ENCODE results near the gene P2RY2.
A peak's percentile ranks its signal among the peaks of the same experiment; 100 is the strongest.

Gene P2RY2

GRCh38 chr11:73246303-73246702, 28.2 kb downstream of the P2RY2 start:
- DNase-seq = no peak

- no peak for DNase-seq
Observed at GRCh38 chr11:73248526-73249185, 30.6 kb downstream of the P2RY2 start.

DNA sequence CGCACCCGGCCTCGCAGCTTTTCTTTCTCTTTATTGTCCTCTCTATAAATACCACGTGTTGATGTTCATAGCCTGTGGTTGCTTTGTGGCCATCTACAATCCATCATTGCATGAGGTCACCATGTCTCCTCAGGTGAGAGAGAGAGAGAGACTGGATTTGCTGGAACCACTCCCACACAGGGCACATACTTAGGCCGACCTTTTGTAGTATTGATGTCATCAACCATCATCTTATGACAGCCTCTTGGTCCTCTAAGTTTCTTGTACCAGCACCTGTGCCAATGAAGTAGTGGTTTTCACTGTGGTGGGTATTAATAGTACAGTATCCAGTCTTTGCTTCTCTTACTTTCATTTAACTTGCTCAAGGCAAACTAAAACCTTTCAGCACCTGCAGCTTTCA, 31.2 kb downstream of the P2RY2 start:
- no peak for DNase-seq

DNA sequence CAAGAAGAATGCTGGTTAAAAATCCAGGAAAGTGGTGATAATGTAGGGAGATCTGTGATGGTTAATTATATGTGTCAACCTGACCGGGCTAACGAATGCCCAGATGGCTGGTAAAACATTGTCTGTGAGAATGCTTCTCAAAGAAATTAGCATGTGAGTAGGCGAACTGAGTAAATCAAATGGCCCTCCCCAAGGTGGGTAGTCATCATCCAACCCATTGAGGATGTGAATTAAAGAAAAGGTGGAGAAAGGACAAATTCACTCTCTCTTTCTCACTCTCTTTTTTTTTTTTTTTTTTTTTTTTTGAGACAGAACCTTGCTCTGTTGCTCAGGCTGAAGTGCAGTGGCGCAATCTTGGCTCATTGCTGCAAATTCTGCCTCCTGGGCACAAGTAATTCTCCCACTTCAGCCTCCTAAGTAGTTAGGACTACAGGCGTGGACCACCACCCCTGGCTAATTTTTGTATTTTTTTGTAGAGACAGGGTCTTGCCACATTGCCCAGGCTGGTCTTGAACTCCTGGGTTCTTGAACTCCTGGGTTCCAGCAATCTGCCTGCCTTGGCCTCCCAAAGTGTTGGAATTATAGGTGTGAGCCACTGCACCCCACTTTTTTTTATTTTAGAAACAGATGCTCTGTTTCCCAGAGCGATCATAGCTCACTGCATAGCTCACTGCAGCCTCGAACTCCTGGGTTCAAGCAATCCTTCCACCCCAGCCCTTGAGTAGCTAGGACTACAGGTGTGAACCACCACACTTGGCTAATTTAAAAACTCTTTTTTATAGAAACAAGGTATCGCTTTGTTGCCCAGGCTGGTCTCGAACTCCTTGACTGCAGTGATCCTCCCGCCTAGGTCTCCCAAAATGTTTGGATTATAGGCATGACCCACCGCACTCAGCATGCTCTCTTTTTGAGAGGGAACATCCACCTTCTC, 32.0 kb downstream of the P2RY2 start:
- DNase-seq = no peak

- DNase-seq = peak in 1 of 2 experiments; percentile 39
Observed at GRCh38 chr11:73252577-73253191, 34.6 kb downstream of the P2RY2 start.

DNA sequence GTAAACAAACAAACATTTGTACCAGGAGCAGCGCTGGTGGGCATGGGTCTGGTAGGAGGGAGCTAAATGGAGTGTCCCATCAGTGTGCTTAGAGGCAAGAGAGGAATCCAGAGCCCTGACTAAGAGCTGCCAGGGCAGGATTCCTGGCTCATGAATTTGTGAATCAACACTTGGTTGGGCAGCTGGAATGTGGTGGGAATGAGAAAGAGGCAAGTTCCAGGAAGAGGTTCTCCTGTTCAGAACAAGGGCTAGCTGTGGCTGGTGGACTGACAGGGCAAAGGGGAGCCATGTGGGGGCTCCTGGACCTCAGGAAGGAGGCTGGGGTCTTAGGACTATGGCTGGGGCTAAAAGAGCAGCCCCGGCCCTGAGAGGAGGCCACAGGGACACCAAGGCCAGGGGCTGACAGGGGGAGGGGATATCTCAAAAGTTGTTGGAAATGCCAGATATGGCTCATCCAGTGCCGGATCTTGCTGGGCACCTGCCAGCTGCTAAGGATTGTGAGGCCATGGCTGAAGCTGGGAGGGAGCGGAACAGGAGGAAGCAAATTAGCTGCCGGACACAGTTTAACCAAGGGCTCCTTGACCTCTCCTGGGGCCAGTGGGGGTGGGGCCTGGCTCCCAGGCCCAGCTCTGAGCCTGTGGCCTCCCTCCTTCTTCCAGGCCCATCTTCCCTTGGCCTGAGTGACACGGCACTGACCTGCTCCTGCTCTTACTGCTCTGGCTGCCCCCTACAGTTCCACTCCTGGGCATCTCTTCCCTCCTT, 39.4 kb downstream of the P2RY2 start:
- no peak for DNase-seq

DNA sequence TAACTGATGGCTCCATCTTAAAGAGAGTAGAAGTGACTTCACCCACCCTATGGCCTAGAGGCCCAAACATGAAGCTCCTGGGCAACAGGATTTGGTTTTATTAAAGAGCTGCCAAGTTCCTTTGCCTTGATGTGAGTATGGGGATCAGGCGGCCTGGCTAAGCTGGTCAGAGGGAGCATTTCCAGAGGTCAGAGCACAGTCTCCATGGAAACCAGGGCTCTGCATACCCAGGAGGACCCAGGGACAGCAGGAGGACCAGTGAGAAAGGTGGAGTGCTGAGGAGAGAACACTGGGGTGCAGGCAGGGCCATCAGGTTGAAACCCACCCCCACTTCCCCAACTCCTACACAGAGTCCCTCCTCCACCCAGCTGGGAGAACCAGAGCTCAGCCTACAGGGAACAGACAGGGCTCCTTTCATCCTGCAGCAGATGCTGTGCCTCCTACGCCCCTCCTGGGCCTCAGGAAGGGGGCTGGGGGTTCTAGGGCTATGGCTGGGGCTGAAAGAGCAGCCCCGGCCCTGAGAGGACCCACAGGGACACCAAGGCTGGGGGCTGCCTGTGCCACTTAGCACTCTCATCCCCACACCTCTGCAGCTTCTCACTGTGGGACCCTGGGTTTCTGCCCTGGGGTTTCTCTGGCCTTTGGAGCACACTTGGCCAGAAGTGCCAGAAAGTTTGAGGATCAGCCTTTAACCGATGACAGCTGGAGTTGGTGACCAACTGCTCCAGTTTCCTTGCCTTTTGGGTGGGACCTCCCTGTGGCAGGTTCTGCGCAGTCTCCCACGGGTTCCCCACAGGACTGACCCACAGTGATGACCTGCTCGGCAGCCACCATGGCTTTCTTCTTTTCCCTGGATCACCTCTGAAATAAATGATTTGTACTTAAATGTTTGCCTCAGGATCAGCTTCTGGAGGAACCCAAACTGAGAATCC, 40.3 kb downstream of the P2RY2 start:
- DNase-seq = no peak

DNA sequence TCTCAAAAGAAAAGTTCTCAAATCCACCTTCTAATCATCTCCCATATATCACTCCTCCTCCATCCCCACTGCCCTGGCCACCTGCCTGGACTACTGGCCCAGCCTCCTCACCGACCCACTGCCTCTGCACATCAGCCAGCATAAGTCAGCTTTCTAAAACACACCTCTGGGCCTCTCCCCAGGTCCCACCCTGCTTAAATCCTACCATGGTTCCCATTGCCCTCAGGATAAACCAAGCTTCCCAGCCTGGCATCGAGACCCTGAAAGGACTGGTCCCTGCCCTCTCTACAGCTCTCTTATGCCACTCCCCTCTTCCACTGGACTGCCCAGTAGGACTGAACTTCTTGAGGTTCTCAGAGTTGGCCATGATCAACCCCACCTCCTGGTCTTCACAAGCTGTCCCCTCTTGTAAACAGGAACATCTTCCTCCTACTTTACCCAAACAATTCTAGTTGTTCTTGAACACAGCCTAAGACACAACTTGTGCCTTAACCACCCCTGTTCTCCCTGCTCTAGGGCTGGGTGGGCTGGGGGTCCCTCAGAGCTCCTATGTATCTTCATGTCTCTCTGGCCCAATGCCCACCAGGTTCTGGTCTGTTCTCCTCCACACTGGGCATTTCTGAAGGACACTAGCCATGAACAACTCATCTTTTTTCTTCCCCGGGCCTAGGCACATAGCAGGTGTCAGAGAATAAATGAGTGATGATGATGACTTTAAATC, 41.5 kb downstream of the P2RY2 start:
- no peak for DNase-seq

DNA sequence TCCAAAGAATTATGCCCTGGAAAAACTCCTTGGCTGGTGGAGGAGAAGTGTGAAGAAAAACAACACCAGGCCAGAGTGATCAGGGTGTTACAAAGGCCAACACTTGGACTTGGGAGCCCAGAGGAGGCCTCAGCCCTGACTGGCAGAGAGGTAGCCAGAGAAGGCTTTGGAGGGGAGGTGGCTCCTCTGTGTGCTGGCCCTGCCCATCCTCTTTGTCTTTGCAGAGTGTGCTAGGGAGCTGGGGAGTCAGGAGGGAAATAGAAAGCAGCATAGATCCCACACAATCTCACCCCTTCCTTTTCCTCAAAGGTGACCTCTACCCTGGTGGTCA, 42.0 kb downstream of the P2RY2 start:
- DNase-seq = no peak

- DNase-seq = no peak
Observed at GRCh38 chr11:73262851-73263495, 44.9 kb downstream of the P2RY2 start.

GRCh38 chr11:73263640-73264039, 45.6 kb downstream of the P2RY2 start:
- DNase-seq = no peak

DNA sequence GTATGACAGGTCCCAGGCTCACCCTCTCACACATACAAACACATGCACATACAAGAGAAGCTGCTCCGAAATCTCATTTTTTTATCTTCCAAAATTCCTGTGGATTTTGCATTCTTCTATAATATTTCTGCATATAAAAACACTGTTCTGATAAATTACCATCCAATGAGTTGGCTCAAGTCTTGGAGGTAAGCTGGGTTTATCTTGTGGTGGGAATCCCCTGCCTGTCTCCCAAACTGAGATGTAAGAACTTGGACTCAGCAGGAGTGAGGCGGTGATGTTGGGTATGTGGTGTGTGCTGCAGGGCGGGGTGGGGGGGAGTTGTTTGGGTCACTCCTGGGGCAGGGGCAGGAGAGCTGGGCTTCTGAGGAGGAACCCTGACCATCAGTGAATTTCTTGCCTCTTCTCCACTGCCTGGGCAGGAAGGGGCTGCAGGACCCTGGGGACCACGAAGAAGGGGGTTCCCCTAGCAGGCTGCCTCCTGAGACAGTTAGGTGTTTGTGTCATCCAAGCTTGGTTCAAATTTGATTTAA, 47.3 kb downstream of the P2RY2 start:
- no peak for DNase-seq

- no peak for DNase-seq
Observed at GRCh38 chr11:73265853-73266645, 48.0 kb downstream of the P2RY2 start.

- no peak for DNase-seq
Observed at GRCh38 chr11:73266646-73267020, 48.6 kb downstream of the P2RY2 start.

DNA sequence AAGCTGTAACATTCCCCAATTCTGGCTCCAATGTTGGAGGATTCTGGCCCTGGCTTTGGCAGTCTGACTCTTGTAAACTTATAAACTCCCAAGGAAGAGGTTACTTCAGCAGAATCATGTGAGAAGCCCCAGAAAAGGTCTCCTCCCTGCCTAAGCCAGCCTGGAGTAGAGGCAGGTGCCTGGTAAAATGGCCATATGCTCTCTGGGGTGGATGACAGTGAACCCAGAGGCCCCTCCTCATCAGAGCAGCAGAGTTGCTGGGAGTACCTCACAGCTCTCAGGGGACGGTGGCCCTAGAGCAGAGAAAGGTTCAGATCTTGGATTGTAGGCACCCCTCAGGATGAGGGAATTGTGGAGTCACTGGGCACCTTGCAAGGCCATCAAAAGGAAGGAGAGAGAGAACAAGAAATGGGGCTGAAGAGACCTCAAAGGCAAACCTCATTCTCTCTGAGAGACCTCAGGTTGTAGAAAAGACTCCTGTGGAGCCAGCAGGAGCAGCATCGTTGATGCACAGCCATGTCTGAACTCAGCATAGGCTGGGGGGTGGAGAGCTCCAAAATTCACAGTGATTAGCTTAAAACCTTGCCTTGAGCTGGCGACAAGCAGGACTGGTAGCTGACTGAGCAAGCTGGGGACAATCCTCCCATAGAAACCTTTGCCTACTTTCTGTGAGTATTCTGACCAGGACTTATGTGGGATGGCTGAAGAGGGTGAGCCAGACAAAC, 49.2 kb downstream of the P2RY2 start:
- DNase-seq = no peak

- no peak for DNase-seq
Observed at GRCh38 chr11:73267906-73268540, 49.9 kb downstream of the P2RY2 start.

GRCh38 chr11:73268671-73269271, 50.7 kb downstream of the P2RY2 start:
- DNase-seq = no peak

DNA sequence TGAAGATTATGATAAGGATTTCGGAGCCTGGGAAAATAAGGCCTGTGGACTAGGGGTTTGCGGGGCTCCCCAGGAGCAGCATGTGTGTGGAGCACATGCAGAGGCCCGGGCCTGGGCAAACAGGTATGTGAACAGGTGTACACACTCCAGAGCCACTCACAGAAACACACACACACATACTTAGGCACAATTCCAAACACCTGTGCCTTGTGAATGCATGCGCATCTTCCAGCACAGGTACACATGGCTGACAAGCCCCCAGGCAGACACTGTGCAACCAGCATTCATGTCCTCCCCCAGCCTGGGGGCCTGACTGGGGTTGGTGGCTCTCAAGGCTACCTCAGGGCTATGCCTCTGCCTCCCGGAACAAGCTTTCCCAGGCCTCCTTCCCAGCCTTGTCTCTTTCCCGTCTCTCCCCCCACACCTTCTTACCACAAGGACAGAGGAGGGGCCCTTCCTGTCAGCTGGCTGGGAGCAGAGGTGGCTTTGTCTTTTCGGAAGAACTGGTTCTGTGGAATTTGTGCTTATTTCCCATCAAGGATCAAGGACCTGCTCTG, 51.5 kb downstream of the P2RY2 start:
- DNase-seq = no peak

All from NCI-H526 (cell line).